Superior temporal gyrus (tissue), 1 donor: ENCODE measurements around the gene KRTAP29-1.
"Not testable (repeated sequence)": the region's sequence is repeated elsewhere in the genome, so short reads cannot be mapped to it uniquely, and the experiment has no call there.

ENCODE experiments used
- DNase-seq: peaks from one replicate; pipeline ENCODE4 v3.0.0-alpha.2; 2016; ENCODE audit errors: extremely low spot score

Gene KRTAP29-1

GRCh38 chr17:41298458-41299135 is 4.1 kb downstream of the KRTAP29-1 start:
- DNase-seq = no peak

DNA sequence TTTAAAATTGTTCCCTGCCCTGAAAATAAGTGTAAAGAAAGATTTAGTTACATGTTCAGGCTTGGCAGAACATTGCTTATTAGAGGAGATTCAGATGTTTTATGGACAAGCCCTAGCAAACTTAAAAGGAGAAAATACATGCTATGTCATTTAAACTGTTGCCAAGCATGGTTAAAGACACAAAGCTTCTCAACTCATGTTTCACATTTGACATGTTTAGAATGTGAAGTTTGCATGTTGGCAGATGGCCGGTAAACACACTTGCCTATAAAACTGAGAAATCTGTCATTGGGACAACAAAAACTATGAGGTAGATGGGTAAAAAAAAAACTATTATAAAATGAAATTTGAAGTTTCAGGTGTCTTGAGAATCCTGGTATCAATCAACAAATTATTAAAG is 5.8 kb downstream of the KRTAP29-1 start:
- DNase-seq = no peak

DNA sequence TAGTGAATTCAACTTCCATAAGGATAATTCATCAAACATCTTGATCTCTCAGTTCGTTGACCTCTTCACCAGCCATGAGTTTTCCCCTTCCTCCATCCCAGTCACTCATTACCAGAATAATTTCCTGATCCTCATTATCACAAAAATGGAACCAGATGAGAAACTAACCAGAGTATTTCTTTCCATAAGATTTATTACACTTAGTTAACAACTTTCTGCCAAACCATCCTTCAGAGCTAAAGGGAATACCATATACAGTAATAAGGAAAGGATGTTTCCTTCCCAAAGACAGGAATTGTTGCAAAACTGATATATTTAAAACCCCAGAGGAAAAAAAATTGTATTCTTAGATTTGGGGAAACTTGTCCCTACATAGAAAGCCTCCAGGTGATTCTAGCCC is 8.6 kb downstream of the KRTAP29-1 start:
- peak; percentile 1 for DNase-seq

GRCh38 chr17:41287050-41287449 is 15.6 kb downstream of the KRTAP29-1 start:
- DNase-seq = peak; percentile 1

- DNase-seq = peak; percentile 1
Measured at GRCh38 chr17:41284546-41284945, 18.1 kb downstream of the KRTAP29-1 start.

DNA sequence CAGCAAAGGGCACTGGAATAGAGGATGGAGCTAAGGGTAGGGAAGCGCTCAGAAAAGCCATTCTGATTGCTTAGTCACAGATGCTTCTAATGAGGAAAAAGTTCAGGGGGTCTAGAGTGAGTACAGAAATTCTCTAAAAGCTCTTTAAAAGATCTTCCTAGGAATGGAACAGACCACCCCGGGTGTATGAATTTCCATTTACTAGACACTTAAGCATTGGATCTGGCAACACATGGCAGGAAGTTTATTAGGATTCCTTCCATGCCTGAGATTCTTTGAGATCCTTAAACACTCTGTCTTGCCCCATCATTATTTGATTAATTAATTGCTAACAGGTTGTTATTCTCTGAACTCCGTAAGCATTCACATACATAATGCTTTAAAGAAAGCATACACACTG is 18.6 kb downstream of the KRTAP29-1 start:
- peak; percentile 1 for DNase-seq

DNA sequence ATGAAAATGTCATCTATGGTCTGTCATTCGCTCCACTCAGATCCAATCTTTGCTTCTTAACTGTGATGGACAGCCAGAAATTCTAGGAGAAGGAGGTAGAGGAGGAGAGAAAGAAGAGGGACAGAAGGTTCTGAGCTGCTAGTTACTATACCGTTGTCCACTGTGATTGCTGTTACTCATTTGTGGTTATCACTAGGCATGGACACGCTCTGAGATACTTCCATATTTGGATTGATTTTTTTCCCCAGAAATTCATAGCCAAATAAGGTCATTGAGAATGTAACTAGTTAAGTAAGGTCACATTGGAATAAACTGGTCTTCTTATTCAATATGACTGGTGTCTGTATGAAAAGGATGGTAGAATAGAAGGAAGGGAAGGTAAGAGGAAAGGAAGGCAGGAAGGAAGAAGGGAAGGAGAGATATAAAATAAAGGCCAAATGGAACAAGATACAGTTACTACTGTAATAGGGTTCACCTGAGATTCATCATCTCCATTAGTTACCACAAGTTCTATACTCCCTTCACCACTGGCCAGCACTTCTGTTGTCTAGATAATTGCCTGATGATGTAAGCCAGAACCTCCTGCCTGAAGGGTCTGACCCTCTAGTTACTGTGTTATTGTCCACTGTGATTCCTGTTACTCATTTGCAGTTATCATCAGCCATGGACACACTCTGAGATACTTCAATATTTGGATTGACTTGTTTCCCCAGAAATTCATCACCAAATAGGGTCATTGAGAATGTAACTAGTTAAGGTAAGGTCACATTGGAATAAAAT is 24.3 kb downstream of the KRTAP29-1 start:
- DNase-seq = peak; percentile 1

GRCh38 chr17:41275648-41276190 is 26.9 kb downstream of the KRTAP29-1 start, which contains the start of gene KRTAP9-7:
Gene KRTAP9-7, plus strand, starts transcription at chr17:41275698. Its CDS starts 0 bp downstream, at chr17:41275698.
- DNase-seq = peak; percentile 0

- DNase-seq = no peak
Measured at GRCh38 chr17:41271858-41272257, 30.8 kb downstream of the KRTAP29-1 start.

GRCh38 chr17:41271323-41271722 is 31.3 kb downstream of the KRTAP29-1 start:
- DNase-seq = not testable (repeated sequence)

- no peak for DNase-seq
Measured at GRCh38 chr17:41267711-41268110, 34.9 kb downstream of the KRTAP29-1 start.

DNA sequence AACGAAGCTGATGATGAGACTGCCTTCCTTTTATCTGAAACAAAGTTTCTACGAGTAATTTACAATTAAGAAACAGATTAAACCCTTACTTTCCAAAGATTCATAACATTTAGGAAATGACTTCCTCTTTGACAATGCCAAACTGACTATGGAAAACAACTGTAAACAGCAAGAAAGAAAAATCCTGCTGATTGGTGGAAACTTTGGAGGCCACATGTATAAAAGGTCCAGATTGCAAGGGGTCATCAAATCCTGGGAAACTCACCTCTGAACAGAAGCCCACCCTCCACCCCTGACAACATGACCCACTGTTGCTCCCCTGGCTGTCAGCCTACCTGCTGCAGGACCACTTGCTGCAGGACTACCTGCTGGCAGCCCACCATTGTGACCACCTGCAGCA is 37.6 kb downstream of the KRTAP29-1 start, which contains the start of gene KRTAP9-6:
Gene KRTAP9-6 (plus strand): TSS at position 301 of the 400 bp plus-strand sequence. CDS start 0 bp downstream, at position 301.
- no peak for DNase-seq

DNA sequence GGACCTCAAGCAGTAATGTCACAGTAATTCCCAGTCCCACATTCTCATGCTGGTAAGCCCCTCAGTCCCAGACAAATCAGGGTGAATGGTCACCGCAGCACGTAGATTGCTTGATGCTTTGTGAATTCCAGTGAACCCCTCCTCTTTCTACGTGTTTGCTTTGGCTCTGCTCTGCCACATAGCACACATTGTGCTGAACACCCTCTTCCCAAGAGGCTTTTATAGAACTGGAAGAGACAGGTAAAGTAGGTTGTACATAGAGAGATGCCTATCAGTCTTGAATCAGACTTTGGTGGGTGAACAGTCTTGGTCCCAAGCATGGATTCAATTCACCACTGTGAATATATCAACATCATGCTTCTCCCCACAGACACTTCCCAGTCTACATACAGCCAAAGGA is 38.1 kb downstream of the KRTAP29-1 start:
- DNase-seq = peak; percentile 1

DNA sequence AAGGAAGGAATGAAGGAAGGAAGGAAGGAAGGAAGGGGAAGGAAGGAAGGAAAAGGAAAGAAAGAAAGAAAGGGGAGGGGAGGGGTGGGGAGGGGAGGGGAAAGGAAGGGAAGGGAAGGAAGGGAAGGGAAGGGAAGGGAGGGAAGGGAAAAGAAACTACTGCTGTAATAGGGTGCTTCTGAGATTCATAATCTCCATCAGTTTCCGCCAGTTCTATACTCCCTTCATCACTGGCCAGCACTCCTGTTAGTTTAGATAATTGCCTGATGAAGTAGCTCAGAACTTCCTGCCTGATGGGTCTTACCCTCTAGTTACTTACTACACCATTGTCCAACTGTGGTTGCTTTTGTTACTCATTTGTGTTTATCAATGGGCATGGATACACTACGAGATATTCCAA is 39.4 kb downstream of the KRTAP29-1 start:
- peak; percentile 0 for DNase-seq

- peak; percentile 0 for DNase-seq
Measured at GRCh38 chr17:41258406-41258805, 44.2 kb downstream of the KRTAP29-1 start.

- no peak for DNase-seq
Measured at GRCh38 chr17:41256291-41256685, 46.4 kb downstream of the KRTAP29-1 start.

DNA sequence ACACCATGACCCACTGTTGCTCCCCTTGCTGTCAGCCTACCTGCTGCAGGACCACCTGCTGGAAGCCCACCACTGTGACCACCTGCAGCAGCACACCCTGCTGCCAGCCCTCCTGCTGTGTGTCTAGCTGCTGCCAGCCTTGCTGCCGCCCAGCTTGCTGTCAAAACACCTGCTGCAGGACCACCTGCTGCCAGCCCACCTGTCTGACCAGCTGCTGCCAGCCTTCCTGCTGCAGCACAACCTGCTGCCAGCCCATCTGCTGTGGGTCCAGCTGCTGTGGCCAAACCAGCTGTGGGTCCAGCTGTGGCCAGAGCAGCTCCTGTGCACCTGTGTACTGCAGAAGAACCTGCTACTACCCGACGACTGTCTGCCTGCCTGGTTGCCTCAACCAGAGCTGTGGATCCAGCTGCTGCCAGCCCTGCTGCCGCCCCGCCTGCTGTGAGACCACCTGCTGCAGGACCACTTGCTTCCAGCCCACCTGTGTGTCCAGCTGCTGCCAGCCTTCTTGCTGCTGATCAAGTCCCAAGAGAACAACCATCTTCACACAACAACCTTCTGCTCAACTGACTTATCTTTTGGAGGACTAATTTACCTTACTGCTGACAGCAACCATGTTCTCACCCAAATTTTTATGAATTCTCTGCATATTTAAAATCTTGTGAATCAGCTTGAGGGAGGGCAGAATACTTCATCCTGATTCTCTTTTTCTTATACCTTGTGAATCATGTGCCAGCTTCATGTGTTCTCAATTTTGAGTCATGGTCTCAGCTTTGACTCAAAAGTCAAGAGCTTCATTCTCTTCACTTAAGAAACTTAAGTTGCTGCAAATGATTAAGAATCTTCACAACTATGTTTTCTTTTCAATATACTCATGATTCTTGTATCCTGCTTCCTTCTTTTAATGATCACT is 47.0 kb downstream of the KRTAP29-1 start, which contains the start of gene KRTAP9-9:
Gene KRTAP9-9 (plus strand): TSS at position 4 of the 910 bp plus-strand sequence.
- DNase-seq = peak; percentile 2

GRCh38 chr17:41254861-41255260 is 47.8 kb downstream of the KRTAP29-1 start:
- DNase-seq = peak; percentile 0
